Measurements from ENCODE around the gene AP4B1.

GRCh38 chr1:113917400-113918082 is 12.9 kb upstream of the AP4B1 start:
- TF ChIP-seq CTCF (IDR thresholded peaks at IDR 0.05; ENCODE audit: low read length) (no peak), EZH2 (IDR thresholded peaks at IDR 0.05; ENCODE audit: borderline replicate concordance, low read length) (no peak)
